ENCODE measurements around the gene SHANK2.

DNA sequence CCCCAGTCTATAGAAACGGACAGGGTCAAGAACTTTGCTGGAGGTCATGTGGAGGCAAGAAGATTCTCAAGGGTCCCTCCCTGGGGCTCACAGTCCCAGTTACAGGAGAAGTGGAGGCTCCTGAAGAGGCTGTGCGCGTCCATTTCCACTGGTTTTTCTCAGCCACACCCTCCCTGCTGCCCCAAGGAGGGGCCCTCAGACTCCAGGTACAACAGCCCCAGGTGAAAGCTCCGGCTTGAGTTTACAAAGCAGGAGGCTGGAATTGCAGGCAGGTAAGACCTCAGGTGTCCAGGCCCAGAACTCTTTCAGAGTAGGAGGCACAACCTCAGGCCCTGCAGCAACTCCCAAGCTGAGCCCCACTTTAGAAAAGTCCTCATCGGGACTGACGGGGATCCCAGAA is 3.1 kb downstream of the SHANK2 start:
- TF ChIP-seq, protein P1, sequence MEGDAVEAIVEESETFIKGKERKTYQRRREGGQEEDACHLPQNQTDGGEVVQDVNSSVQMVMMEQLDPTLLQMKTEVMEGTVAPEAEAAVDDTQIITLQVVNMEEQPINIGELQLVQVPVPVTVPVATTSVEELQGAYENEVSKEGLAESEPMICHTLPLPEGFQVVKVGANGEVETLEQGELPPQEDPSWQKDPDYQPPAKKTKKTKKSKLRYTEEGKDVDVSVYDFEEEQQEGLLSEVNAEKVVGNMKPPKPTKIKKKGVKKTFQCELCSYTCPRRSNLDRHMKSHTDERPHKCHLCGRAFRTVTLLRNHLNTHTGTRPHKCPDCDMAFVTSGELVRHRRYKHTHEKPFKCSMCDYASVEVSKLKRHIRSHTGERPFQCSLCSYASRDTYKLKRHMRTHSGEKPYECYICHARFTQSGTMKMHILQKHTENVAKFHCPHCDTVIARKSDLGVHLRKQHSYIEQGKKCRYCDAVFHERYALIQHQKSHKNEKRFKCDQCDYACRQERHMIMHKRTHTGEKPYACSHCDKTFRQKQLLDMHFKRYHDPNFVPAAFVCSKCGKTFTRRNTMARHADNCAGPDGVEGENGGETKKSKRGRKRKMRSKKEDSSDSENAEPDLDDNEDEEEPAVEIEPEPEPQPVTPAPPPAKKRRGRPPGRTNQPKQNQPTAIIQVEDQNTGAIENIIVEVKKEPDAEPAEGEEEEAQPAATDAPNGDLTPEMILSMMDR (IDR thresholded peaks at IDR 0.05): no peak
- no peak for TF ChIP-seq POLR2AphosphoS5 (IDR thresholded peaks at IDR 0.05)

Data from prostate gland (tissue), 2 donors.